GM18907 (cell line): Measurements from ENCODE around the gene PCGF1.

Source experiments
- ATAC-seq: cut with Tn5 transposase; IDR thresholded peaks from one replicate; pipeline ENCODE4 v1.9.1; 2021; ENCODE audit warnings: mild to moderate bottlenecking, moderate library complexity; ENCODE audit not compliant: unreplicated experiment

Gene PCGF1

GRCh38 chr2:74507145-74507925, at the start of gene PCGF1:
Gene PCGF1 (minus strand): TSS chr2:74507695. CDS start chr2:74507668, 27 bp downstream.
- ATAC-seq = peak; percentile 93

- no peak for ATAC-seq
Observed at GRCh38 chr2:74556831-74557370, 49.4 kb upstream of the PCGF1 start.

DNA sequence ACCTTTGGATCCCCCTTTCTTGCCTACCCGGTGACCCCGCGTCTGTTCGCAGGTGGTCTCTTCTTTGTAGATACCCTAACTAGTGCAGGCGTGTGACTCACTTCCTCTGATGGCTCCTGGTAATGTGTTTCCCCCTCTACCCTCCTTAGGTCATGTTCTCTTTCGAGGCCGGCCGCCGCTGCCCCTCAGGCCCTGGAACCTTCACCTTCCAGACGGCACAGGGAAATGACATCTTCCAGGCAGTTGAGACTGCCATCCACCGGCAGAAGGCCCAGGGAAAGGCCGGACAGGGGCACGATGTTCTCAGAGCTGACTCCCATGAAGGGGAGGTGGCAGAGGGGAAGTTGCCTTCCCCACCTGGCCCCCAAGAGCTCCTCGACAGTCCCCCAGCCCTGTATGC, 48.7 kb upstream of the PCGF1 start:
- no peak for ATAC-seq

DNA sequence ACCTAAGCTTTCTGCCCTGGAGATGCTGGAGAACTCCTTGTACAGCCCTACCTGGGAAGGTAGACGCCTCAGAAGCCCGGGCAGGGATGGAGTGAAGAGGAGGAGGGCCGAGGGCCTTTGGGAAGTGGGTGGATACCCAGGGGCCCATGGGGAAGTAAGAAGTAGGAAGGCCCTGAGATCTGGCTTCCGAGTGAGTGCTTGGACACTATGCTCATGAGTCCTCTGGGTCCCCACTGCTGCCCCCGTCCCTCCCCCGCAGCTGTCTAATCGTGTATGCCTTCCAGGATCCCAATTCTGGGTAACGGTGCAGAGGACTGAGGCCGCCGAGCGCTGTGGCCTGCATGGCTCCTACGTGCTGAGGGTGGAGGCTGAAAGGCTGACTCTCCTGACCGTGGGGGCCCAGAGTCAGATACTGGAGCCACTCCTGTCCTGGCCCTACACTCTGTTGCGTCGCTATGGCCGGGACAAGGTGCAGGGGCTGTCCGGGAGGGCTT, 48.2 kb upstream of the PCGF1 start:
- no peak for ATAC-seq

DNA sequence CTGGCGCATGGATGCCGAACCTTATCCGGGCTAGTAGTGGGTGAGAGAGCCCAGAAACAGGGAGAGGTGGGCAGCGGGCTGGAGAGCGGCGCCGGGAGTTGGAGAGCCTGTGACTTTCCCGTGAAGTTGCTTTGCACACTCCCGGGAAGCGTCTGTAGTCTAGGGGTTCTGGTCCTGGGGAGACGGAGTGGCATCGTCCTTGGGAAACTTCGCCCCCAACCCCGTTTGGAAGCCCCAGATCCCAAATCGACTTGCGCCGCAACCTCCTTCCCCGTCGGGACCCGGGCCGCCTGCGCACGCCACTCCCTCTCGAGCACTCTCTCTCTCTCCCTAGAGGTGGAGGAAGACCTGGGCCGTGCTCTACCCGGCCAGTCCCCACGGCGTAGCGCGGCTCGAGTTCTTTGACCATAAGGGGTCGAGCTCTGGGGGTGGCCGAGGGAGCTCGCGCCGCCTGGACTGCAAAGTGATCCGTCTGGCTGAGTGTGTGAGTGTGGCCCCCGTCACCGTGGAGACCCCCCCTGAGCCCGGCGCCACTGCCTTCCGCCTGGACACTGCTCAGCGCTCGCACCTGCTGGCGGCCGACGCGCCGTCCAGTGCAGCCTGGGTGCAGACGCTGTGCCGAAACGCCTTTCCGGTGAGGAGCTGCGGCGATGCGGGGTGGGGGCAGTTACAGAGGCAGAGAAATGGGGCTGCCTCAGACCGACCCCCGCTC, 47.5 kb upstream of the PCGF1 start:
- ATAC-seq = peak; percentile 43

DNA sequence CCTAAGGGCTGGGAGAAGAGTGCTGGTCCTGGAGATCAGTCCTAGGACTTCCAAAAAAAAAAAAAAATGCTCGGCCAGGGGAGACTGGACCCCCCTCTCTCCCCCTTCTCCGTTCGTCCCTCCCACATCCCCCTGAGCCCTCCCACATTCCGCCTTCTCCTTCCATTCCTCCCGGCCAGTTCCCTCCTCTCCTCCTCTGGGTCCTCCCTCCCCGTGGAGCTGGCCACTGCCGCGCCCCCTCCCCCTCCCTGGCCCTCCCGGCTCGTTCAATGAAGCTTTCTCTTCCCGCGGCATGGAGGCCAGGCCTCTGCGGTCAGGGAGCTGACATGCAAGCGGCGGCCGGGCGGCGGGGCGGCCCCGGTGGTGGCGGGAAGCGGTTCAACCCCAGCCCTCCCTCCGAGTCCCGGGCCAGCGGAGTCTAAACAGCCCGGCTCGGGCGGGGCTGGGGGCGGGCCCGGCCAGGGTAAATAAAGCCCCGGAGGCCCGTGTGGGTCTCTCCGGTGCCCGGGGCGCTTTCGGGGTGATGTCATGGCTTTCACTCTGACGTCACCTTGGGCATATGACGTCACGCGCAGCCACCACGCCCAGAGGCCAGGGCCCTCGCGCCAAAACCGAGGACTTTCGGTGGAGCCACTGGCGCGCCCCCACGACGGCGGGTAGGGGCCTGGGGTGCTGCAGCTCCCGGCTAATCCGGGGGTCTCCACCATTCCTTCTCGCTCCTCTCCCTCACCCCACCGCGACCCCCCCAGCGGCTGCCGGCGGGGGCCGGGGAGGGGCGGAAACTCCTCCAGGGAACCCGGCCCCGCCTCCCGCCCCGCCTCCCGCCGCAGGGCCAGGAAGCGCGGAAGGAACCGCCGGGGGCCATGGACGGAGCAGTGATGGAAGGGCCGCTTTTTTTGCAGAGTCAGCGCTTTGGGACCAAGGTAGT, 46.7 kb upstream of the PCGF1 start, which contains the start of the genes DOK1 and LOXL3:
TSS of gene DOK1 (plus strand) at position 829 of the 928 bp plus-strand sequence. CDS start at position 864, 35 bp downstream.
TSS of gene LOXL3 (minus strand) at position 51 of the 928 bp plus-strand sequence. CDS start 1,308 bp downstream, outside the sequence.
- peak; percentile 61 for ATAC-seq

GRCh38 chr2:74552914-74553811, 45.7 kb upstream of the PCGF1 start:
- ATAC-seq = peak; percentile 25

GRCh38 chr2:74551942-74552913, 44.7 kb upstream of the PCGF1 start:
- ATAC-seq = peak; percentile 25

- ATAC-seq = no peak
Observed at GRCh38 chr2:74551530-74551929, 44.0 kb upstream of the PCGF1 start.

DNA sequence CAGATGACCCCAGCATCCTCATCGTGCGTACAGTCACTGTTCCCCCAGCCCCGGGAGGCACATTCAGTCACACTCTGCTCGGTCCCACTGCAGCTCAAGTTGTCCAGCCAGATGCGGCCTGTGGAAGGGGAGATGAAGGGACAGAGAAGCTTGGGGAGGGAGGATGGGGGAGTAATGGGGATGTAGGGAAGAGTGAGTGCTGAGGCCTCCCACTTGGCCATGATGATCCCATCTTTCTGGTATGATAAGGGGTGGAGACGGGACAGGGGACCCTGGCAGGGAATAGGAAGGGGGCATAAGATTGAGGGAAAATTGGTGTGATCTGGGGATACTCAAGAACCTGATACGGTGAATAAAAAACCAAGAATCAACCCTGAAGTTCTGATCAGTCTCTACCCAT, 42.7 kb upstream of the PCGF1 start:
- ATAC-seq = no peak

DNA sequence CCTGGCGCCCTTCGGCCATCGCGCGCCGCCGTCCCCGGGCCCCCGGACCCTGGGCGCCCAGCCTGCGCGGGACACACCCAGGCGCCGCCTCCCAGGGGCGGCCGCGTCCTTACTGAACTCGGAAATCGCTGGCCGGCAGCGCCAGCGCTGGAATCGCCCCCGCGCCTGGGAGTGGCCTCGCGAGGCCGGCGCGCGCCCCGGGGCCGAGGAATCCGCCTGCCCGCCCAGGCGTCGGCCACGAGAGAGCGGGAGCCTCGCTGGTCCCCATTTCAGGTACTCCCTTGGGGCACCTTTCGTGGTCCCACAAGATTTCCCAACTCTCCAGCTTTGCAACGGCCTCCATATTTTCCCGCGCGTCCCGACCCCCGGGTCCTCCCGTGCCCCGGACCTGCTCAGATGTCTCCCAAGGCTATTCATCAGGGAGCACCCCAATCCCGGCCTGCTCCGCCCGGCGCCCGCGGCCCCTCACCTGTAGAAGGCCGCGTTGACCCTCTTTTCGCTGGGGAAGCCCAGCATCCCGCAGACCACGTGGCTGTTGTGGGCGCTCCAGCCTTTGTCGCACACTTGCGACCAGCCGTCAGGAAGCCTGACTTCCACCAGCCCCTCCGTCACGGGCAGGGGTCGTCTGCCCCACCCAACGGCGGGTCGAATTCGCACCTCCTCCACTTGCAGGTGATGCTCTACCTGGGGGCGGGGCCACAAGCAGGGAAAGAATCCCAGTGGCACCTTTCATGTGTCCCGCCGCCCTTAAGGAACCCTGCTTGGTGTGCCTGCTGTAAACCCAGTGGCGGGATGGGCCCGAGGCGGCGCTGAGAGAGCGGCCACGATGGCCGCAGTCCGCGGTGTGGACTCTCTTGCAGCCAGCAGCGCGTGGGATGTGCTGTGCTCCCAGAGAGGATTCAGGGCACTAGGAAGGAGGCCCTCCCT, 41.7 kb upstream of the PCGF1 start:
- no peak for ATAC-seq

- no peak for ATAC-seq
Observed at GRCh38 chr2:74548285-74548899, 40.9 kb upstream of the PCGF1 start.

DNA sequence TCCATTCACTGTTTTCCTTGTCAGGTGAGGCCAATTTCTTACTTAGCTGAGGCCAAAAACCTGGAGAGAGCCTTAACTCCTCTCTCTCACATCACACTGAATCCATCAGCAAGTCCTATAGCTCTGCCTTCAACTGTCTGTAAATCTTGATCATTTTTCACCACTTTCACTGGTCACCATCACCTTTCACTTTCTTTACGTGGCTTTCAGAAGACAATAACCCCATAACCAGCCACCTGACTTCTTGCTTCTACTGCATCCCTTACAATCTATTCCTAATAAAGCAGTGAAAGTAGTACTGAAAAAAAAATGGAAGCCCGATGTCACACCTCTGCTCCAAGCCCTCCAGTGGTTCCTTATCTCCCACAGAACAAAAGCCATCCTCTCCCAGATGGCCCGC, 38.5 kb upstream of the PCGF1 start:
- ATAC-seq = no peak

DNA sequence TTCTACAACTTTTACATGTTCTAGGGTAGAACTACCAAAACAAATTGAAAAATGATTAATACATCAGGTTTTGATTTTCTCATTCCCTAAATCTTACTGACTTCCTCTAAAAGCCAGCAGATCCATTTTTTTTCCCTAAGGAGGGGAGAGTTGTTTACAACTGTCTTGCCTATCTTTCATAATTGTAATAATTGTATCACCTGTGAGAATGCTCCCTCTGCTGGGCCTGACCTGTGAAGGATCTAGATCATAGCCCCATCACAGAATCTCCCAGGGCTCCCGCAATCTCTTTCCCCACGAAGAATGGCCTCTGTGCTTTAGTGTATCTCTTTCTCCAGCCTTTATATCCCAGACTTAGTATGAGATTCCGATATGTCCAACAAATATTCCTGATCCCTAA, 37.1 kb upstream of the PCGF1 start:
- no peak for ATAC-seq

DNA sequence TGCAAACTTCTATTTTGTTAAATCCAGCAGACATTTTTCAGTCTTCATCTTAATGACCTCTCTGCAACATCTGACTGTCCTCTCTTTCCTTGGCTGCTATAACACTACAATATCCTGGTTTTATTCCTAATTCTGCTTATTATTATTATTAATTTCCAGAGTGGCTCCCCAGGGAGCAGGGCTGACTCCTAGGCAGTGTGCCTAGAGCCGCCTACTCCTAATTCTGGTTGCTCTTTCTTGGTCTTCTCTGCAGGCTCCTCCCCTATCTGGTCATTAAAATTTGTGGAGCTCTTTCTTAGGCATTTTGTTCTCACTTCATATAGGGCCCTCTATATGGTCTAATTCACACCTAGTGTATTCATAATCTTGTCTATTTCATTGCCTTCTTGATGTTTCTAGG, 35.5 kb upstream of the PCGF1 start:
- no peak for ATAC-seq

- ATAC-seq = no peak
Observed at GRCh38 chr2:74540291-74540690, 32.8 kb upstream of the PCGF1 start.

DNA sequence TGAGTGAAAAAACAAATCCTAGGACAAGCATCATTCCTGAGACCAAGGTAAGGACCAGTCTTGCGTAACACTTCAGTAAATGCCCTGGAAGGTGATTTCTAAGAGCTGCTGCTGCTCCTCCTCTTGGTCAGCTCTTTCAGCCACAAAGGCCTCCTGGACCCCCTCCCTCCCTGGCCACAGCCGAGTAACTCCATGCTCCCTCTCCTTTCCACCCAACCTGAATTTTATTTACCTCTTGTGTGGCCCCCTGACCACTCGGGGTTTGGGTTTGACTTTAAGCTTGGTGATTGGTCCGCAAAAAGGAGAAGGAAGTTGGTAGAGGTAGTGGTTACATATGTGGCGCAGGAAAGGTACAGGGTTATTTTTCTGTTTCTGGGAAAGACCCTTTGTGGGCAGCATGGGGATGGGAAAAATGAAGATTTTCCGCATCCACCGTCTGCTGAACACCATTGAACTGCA, 31.4 kb upstream of the PCGF1 start:
- ATAC-seq = peak; percentile 58
